ENCODE data around the gene RNU2-63P.
"Not testable (repeated sequence)": the region's sequence is repeated elsewhere in the genome, so short reads cannot be mapped to it uniquely, and the experiment has no call there.

Gene RNU2-63P

DNA sequence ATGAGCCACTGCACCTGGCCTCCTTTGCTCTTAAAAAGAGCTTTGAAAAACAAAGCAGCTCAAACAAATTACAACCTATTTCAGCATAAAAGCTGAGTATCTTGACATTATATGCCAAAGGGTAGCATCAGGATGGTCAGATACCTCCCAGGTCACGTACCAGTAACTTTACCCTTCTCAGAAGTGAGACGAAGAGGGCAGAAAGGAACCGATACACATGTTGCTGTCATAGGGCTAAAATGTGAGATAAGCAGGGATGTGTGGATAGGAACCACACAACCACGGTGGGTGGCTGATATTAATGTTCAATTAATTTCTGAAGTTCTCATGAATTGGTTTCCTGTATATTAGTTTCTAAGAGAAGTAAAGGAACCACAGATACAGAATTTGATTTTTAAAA, 12.6 kb upstream of the RNU2-63P start:
- no peak for TF ChIP-seq ZFX (IDR thresholded peaks at IDR 0.05; ENCODE audit: borderline replicate concordance)
- TF ChIP-seq, protein P1, sequence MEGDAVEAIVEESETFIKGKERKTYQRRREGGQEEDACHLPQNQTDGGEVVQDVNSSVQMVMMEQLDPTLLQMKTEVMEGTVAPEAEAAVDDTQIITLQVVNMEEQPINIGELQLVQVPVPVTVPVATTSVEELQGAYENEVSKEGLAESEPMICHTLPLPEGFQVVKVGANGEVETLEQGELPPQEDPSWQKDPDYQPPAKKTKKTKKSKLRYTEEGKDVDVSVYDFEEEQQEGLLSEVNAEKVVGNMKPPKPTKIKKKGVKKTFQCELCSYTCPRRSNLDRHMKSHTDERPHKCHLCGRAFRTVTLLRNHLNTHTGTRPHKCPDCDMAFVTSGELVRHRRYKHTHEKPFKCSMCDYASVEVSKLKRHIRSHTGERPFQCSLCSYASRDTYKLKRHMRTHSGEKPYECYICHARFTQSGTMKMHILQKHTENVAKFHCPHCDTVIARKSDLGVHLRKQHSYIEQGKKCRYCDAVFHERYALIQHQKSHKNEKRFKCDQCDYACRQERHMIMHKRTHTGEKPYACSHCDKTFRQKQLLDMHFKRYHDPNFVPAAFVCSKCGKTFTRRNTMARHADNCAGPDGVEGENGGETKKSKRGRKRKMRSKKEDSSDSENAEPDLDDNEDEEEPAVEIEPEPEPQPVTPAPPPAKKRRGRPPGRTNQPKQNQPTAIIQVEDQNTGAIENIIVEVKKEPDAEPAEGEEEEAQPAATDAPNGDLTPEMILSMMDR (IDR thresholded peaks at IDR 0.05), result no peak

DNA sequence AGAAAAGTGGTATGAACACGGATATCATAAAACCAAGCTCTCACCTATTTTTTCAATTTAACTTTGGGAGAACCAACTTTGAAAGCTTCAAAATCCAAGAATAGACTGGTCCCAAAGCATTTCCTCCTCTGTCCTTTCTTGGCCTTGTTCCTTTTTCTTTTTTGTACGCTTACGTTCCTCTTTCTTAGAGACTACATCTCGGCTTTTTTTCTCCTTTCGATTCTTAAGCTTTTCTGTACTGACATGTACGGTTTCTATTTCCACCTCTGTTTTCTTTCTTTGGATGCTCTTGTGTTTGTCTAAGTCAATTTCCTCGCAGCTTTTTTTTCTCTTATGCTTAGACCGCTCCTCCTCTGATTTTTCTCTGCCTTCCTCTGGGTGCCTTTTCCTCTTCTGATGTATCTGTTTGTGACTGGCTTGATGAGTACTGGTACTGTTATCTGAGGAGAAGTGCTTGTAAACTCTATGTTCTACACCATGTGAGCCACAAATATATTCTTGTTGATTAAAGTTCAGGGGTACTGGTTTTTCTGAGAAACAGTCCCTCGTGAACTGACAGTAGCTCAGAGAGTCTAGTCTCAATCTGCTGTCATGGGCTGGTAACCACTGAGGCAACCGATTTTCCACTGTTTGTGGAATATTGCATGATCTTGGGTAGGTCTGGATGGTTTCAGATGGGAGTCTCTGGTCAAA, 11.5 kb upstream of the RNU2-63P start:
- TF ChIP-seq, protein P1 (IDR thresholded peaks at IDR 0.05), result no peak
- TF ChIP-seq ZFX (IDR thresholded peaks at IDR 0.05; ENCODE audit: borderline replicate concordance), result no peak
- no peak overlapping the region for H3K27ac ChIP-seq

More for the DNA sequence above, 12.6 kb upstream of the RNU2-63P start:
- no peak overlapping the region for H3K27ac ChIP-seq

DNA sequence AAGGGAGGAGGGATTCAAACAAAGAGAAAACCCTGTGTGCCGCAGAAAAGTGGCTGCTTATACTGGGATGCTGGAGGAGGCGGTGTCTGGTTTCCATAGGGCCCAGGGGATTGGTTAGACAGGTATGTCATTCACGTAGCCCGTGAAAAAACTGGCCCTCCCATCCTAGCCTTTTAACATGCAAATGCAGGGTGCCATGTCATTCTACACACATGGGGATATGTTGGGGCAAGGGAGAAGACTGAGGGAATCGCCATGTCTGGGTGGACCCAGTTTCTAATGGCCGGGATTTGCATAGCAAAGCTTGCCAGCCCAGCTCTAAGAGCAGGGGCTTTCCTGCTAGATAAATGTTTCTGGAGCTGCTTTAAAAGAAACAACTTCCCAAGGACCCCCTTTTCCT, 8.2 kb upstream of the RNU2-63P start:
- TF ChIP-seq, protein P1 (IDR thresholded peaks at IDR 0.05), result no peak
- no peak for TF ChIP-seq ZFX (IDR thresholded peaks at IDR 0.05; ENCODE audit: borderline replicate concordance)
- no peak overlapping the region for H3K27ac ChIP-seq

DNA sequence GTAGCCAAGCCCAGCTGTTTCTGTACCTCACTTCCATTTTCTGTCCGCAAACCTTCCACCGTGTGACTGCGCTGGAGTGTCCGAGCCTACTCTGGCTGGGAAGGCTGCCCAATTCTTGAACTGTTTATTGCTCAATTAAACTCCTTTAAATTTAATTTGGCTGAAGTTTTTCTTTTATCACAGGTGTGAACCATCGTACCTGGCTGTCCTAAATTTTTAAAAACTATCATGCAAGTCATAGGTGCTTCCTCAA, 6.2 kb upstream of the RNU2-63P start:
- TF ChIP-seq, protein P1 (IDR thresholded peaks at IDR 0.05), result no peak
- TF ChIP-seq ZFX (IDR thresholded peaks at IDR 0.05; ENCODE audit: borderline replicate concordance), result no peak

DNA sequence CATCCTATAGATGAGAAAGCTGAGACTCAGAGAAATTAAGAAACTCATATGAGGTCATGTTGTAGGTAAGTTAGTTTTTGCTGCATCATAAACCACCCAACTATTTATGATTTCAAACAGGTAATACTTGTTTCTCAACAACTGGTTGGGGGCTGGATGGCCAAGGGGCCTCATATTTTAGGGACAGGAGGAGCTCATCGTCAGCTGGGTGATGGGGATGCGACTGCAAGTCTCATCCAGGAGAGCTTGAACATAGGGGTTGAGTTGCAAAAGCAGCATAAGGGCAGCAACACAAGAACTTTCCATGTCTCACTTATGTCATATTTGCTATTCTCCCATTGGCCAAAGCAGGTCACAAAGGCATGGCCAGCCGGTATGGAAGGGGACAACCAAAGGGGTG, 3.6 kb upstream of the RNU2-63P start:
- H3K27ac ChIP-seq, result no peak overlapping the region
- TF ChIP-seq ZFX (IDR thresholded peaks at IDR 0.05; ENCODE audit: borderline replicate concordance), result no peak
- TF ChIP-seq, protein P1 (IDR thresholded peaks at IDR 0.05), result no peak

More for the DNA sequence above, 6.2 kb upstream of the RNU2-63P start:
- H3K27ac ChIP-seq, result no peak overlapping the region

DNA sequence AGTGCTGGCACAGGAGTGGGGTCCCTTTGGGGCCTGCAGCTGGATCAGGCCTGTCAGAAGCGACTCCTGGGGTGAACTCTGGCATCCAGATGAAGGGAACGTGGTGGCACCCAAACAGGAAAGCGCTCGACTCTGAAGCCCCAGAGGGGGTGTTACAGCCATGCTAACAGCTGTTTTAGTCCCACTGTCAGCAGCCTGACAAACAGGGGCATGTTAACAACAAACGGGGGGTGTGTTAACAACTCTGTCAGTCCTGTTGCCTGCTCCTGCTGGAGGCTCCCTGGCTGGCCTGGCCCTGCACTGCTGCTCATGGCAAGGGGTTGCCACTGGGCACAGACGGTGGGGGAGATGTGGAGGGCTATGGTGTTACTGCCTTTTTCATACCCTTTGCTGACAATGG, 2.6 kb upstream of the RNU2-63P start:
- no peak for TF ChIP-seq ZFX (IDR thresholded peaks at IDR 0.05; ENCODE audit: borderline replicate concordance)
- TF ChIP-seq, protein P1 (IDR thresholded peaks at IDR 0.05), result no peak
- H3K27ac ChIP-seq, result no peak overlapping the region

DNA sequence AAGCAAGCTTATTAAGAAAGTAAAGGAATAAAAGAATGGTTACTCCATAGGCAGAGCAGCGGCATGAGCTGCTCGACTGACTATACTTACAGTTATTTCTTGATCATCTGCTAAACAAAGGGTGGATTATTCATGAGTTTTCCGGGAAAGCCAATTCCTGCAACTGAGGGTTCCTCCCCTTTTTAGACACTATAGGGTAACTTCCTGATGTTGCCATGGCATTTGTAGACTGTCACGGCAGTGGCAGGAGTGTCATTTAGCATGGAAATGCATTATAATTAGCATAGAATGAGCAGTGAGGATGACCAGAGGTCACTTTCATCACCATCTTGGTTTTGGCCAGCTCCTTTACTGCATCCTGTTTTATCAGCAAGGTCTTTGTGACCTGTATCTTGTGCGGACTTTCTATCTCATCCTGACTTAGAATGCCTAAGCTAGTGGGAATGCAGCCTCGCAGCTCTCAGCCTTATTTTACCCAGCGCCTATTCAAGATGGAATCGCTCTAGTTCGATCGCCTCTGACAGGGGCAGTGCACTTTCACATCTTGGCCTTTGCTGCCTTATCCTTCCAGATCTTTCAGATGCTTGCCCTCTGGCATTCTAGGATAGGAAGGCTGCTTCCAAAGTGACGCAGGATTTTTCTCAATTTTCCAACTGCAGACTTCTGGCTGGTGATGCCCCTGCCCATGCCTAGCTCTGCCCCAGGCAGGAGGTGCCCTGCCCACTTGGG, 1.9 kb upstream of the RNU2-63P start:
- not testable (repeated sequence) for H3K27ac ChIP-seq

DNA sequence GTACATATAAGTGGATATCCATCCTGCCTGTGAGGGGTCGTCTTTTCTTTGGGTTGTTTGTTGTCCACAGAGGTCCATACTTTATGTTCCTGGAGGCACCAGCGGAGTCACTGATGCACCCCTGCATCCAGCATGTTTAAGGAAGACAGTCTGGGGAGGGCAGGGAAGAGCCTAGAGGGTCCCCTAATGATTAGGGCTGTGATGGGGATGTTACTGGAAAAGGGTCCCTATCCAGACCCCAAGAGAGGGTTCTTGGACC, 1.4 kb upstream of the RNU2-63P start:
- H3K27ac ChIP-seq, result not testable (repeated sequence)
